Neural progenitor cell (in vitro differentiated cells): ENCODE measurements around the gene CYP2S1. TPM values are rescaled to one million over a fixed set of nuclear protein-coding genes. Genes with fewer than 3 reads are reported as not detected.

ENCODE experiments used
- DNase-seq: peaks from one replicate; pipeline ENCODE4 v3.0.0-alpha.2; 2016; ENCODE audit warnings: low spot score
- H2AFZ ChIP-seq: fragments of 200-600 bp; sonication (generic); replicated peaks from 2 replicates; pipeline ENCODE4 v1.6.1; 2016; ENCODE audit warnings: antibody characterized with exemption
- H3F3A ChIP-seq: fragments of 200-600 bp; sonication (generic); 2 replicates; pipeline ENCODE4 v1.6.1; 2016; ENCODE audit warnings: antibody characterized with exemption, low read depth
- H3K27ac ChIP-seq: fragments of 200-600 bp; sonication (generic); 2 replicates; pipeline ENCODE4 v1.5.1; 2016; ENCODE audit warnings: mild to moderate bottlenecking
- H3K27me3 ChIP-seq: fragments of 200-600 bp; sonication (generic); 2 replicates; pipeline ENCODE4 v1.6.1; 2016; ENCODE audit warnings: mild to moderate bottlenecking, moderate library complexity
- H3K36me3 ChIP-seq: fragments of 200-600 bp; sonication (generic); 2 replicates; pipeline ENCODE4 v1.5.1; 2016
- H3K4me1 ChIP-seq: fragments of 200-600 bp; sonication (generic); 2 replicates; pipeline ENCODE4 v1.6.1; 2016; ENCODE audit warnings: mixed run types
- H3K4me2 ChIP-seq: fragments of 200-600 bp; sonication (generic); 2 replicates; pipeline ENCODE4 v1.6.1; 2016
- H3K4me3 ChIP-seq: fragments of 200-600 bp; sonication (generic); 2 replicates; pipeline ENCODE4 v1.5.1; 2016
- H3K79me2 ChIP-seq: fragments of 200-600 bp; sonication (generic); 2 replicates; pipeline ENCODE4 v1.6.1; 2016; ENCODE audit warnings: low read depth
- H3K9ac ChIP-seq: fragments of 200-600 bp; sonication (generic); 2 replicates; pipeline ENCODE4 v1.6.1; 2016
- H3K9me3 ChIP-seq: fragments of 200-600 bp; sonication (generic); 2 replicates; pipeline ENCODE4 v1.5.1; 2016; ENCODE audit warnings: low read depth
- H4K20me1 ChIP-seq: fragments of 200-600 bp; sonication (generic); 2 replicates; pipeline ENCODE4 v1.6.1; 2016; ENCODE audit warnings: low read depth
- H3K27ac Mint-ChIP-seq: 3 replicates; pipeline ENCODE4 v1.8.0; 2021; ENCODE audit warnings: mixed read lengths
- H3K27me3 Mint-ChIP-seq: 2 replicates; pipeline ENCODE4 v1.8.0; 2022; ENCODE audit warnings: low read depth, mild to moderate bottlenecking, inconsistent platforms, moderate library complexity, mixed read lengths; ENCODE audit not compliant: insufficient read depth
- H3K36me3 Mint-ChIP-seq: 3 replicates; pipeline ENCODE4 v1.8.0; 2021; ENCODE audit warnings: mixed read lengths
- H3K4me1 Mint-ChIP-seq: 3 replicates; pipeline ENCODE4 v1.8.0; 2021; ENCODE audit warnings: mixed read lengths
- H3K4me3 Mint-ChIP-seq: 3 replicates; pipeline ENCODE4 v1.8.0; 2021; ENCODE audit warnings: mild to moderate bottlenecking, moderate library complexity, mixed read lengths
- H3K9me3 Mint-ChIP-seq: 3 replicates; pipeline ENCODE4 v1.8.0; 2020; ENCODE audit warnings: mixed read lengths
- CTCF ChIP-seq: fragments of 200-600 bp; sonication (generic); IDR thresholded peaks from 2 replicates; pipeline ENCODE4 v1.5.1; 2017; ENCODE audit warnings: antibody characterized with exemption, mild to moderate bottlenecking
- EZH2 ChIP-seq: fragments of 200-600 bp; sonication (generic); IDR thresholded peaks from 2 replicates; pipeline ENCODE4 v1.6.1; 2017; ENCODE audit warnings: antibody characterized with exemption, mild to moderate bottlenecking, moderate library complexity
- EZH2phosphoT487 ChIP-seq: fragments of 200-600 bp; sonication (generic); IDR thresholded peaks from 2 replicates; pipeline ENCODE4 v1.6.1; 2017; ENCODE audit warnings: antibody characterized with exemption
- total RNA-seq: library from RNA; depleted of rRNA; stranded (reverse); fragments of >200 nt; gene quantifications from 2 replicates; pipeline ENCODE4 v1.2.3, GENCODE V29; 2015; ENCODE audit warnings: low replicate concordance

Gene CYP2S1
- total RNA-seq, 1 donor from 2014 or later = 2.0 TPM

DNA sequence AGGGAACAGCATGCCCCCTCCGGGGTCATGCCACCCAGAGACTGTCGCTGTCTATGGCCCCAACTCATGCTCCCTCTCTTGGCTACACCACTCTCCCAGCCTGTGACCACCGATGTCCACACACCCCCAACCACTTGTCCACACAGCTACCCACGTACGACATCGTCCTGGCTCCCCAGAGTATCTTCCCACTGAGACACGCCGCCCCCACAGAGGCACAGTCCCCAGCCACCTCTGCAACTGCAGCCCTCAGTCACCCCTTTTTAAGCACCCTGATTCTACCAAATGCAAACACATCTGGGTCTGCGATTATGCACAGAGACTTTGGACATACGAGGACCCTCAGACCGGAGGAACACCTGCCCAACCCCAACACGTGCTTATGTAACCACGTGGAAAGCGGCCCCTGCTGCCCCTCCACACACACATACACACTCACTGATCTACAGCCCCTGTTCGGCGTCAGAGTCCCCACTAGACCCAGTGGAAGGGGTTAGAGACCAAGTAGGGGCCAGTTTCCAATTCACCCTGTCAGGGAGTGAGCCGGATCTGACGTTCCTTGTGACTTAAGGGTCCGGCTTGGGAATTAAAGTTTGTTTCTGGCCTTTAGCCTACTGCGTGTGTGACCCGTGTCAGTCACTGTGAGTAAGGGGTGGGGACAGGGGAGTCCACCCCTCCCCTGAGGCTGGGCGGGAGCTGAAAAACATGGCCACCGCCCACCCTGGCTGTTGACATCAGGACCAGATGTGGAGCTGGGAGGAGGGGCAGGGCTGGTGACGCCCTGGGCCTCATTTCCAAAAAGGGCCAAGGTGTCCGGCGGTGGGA lies 14.1 kb downstream of the CYP2S1 start:
- no peak for DNase-seq
- Mint-ChIP-seq H3K27me3 (peaks cover 9% of the 10 kb centered on the region), H3K27ac (peak overlapping the region; percentile 26), H3K9me3 (no peaks in the 10 kb centered on the region), H3K36me3 (no peaks in the 10 kb centered on the region), H3K4me1 (peaks cover 5% of the 10 kb centered on the region), H3K4me3 (no peak overlapping the region)
- H3K4me1 ChIP-seq = no peaks in the 10 kb centered on the region
- no peaks in the 10 kb centered on the region for H4K20me1 ChIP-seq
- no peaks in the 10 kb centered on the region for H3K36me3 ChIP-seq
- H3K79me2 ChIP-seq = no peaks in the 10 kb centered on the region
- H2AFZ ChIP-seq = no peak overlapping the region
- H3K27ac ChIP-seq = no peak overlapping the region
- H3K9me3 ChIP-seq = no peaks in the 10 kb centered on the region
- H3K27me3 ChIP-seq = no peaks in the 10 kb centered on the region
- H3K4me2 ChIP-seq = no peak overlapping the region
- H3K9ac ChIP-seq = no peak overlapping the region
- TF ChIP-seq EZH2 = no peak
- no peak for TF ChIP-seq CTCF
- TF ChIP-seq EZH2phosphoT487 = no peak
- H3K4me3 ChIP-seq = no peak overlapping the region
- peaks cover 4% of the 10 kb centered on the region for H3F3A ChIP-seq

DNA sequence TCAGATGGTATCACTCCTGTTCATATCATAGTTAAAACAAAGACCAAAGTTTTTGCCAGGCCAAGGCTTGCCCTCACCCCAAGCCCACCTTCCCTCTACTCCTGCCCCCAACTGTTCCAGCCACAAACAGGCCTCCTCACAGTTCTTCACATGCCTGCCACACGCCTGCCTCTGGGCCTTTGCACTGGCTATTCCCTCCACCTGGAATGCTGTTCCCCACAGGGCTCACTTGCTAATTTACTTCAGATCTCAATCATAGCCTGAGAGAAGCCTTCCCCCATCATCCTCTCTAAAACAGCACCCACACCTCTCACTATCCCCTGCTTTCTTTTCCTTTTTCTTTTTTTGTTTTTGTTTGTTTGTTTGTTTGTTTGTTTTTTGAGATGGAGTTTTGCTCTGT lies 21.1 kb downstream of the CYP2S1 start:
- Histone ChIP-seq H2AFZ (no peak overlapping the region), H3K79me2 (peaks cover under 1% of the 10 kb centered on the region), H3K27ac (no peak overlapping the region), H3K9ac (no peak overlapping the region), H3K4me2 (no peak overlapping the region), H3K4me1 (no peaks in the 10 kb centered on the region), H4K20me1 (no peaks in the 10 kb centered on the region), H3F3A (peaks cover 10% of the 10 kb centered on the region), H3K27me3 (no peaks in the 10 kb centered on the region), H3K9me3 (no peaks in the 10 kb centered on the region), H3K36me3 (no peaks in the 10 kb centered on the region), H3K4me3 (no peak overlapping the region)
- Mint-ChIP-seq H3K9me3 (no peaks in the 10 kb centered on the region), H3K36me3 (no peaks in the 10 kb centered on the region), H3K4me1 (peaks cover 18% of the 10 kb centered on the region), H3K4me3 (no peak overlapping the region), H3K27me3 (peaks cover 7% of the 10 kb centered on the region), H3K27ac (no peak overlapping the region)
- no peak for DNase-seq
- TF ChIP-seq CTCF = no peak
- no peak for TF ChIP-seq EZH2
- no peak for TF ChIP-seq EZH2phosphoT487

GRCh38 chr19:41217741-41218140 lies 24.7 kb downstream of the CYP2S1 start:
- no peak overlapping the region for H3K9ac ChIP-seq
- no peaks in the 10 kb centered on the region for H3K9me3 ChIP-seq
- H3K4me2 ChIP-seq = peak overlapping the region; percentile 84
- Mint-ChIP-seq H3K27ac (no peak overlapping the region), H3K4me3 (peak overlapping the region; percentile 94), H3K9me3 (no peaks in the 10 kb centered on the region), H3K27me3 (peaks cover 9% of the 10 kb centered on the region), H3K36me3 (peaks cover 5% of the 10 kb centered on the region), H3K4me1 (peaks cover 36% of the 10 kb centered on the region)
- TF ChIP-seq CTCF (no peak), EZH2phosphoT487 (no peak), EZH2 (no peak)
- H3K27ac ChIP-seq = no peak overlapping the region
- H3K36me3 ChIP-seq = no peaks in the 10 kb centered on the region
- peaks cover 6% of the 10 kb centered on the region for H3K4me1 ChIP-seq
- no peak for DNase-seq
- H3F3A ChIP-seq = peaks cover 10% of the 10 kb centered on the region
- no peaks in the 10 kb centered on the region for H4K20me1 ChIP-seq
- no peak overlapping the region for H2AFZ ChIP-seq
- H3K4me3 ChIP-seq = no peak overlapping the region
- H3K79me2 ChIP-seq = peaks cover 19% of the 10 kb centered on the region
- H3K27me3 ChIP-seq = no peaks in the 10 kb centered on the region
